IMR-90 (cell line): ENCODE measurements around the gene BRSK1. TPM values are rescaled to one million over a fixed set of nuclear protein-coding genes. Genes with fewer than 3 reads are reported as not detected.

ENCODE experiments used
- ATAC-seq: fragments of 200-7000 bp; cut with Tn5 transposase; 2 replicates; pipeline ENCODE4 v1.9.1; 2020; ENCODE audit warnings: low read depth, mild to moderate bottlenecking, moderate library complexity
- BruUV-seq: library from RNA; stranded (reverse); fragments of 400-500 nt; replicated peaks from 2 replicates; lab custom pipeline; 2021; lab: Mats Ljungman, UMichigan
- CTCF ChIA-PET: fragments of 300-600 bp; formaldehyde crosslinking; extraction: SDS; loops from one replicate; lab custom pipeline; 2021; ENCODE audit warnings: antibody characterized with exemption; lab: Yijun Ruan, JAX
- POLR2A ChIA-PET: fragments of 300-600 bp; sonication (Branson Sonifier 250); formaldehyde crosslinking; loops from one replicate; lab custom pipeline; 2022; ENCODE audit warnings: antibody characterized with exemption; ENCODE audit not compliant: unreplicated experiment; lab: Charles Lee
- DNase-seq: peaks from one replicate; pipeline ENCODE4 v3.0.0; 2013
- H2AFZ ChIP-seq: replicated peaks from 2 replicates; pipeline ENCODE3; 2013; ENCODE audit warnings: low read length, mild to moderate bottlenecking; ENCODE audit not compliant: poor library complexity
- H2AK5ac ChIP-seq: 2 replicates; pipeline ENCODE4 v1.6.1; 2013; ENCODE audit warnings: low read depth, low read length, inconsistent platforms
- H2AK9ac ChIP-seq: replicated peaks from 2 replicates; pipeline ENCODE3; 2013; ENCODE audit warnings: mild to moderate bottlenecking, low read depth, low read length, moderate library complexity; ENCODE audit not compliant: poor library complexity
- H2BK120ac ChIP-seq: 2 replicates; pipeline ENCODE4 v1.6.1; 2013; ENCODE audit warnings: low read depth, low read length, inconsistent platforms
- H2BK15ac ChIP-seq: 3 replicates; pipeline ENCODE4 v1.6.1; 2013; ENCODE audit warnings: low read depth, low read length, inconsistent platforms
- H2BK20ac ChIP-seq: 2 replicates; pipeline ENCODE4 v1.6.1; 2013; ENCODE audit warnings: low read depth, mild to moderate bottlenecking, inconsistent platforms, low read length, moderate library complexity
- H2BK5ac ChIP-seq: 2 replicates; pipeline ENCODE4 v1.6.1; 2013; ENCODE audit warnings: mild to moderate bottlenecking, low read depth, low read length, inconsistent platforms; ENCODE audit not compliant: poor library complexity, severe bottlenecking
- H3K14ac ChIP-seq: replicated peaks from 2 replicates; pipeline ENCODE4 v1.6.1; 2013; ENCODE audit warnings: low read depth, low read length, inconsistent platforms
- H3K18ac ChIP-seq: 2 replicates; pipeline ENCODE4 v1.6.1; 2013; ENCODE audit warnings: low read depth, low read length, control low read depth
- H3K23ac ChIP-seq: 2 replicates; pipeline ENCODE4 v1.6.1; 2013; ENCODE audit warnings: low read depth, low read length, inconsistent platforms
- H3K27ac ChIP-seq: 2 replicates; pipeline ENCODE4 v1.5.1; 2013; ENCODE audit warnings: mild to moderate bottlenecking, control low read depth, low read length; ENCODE audit not compliant: insufficient read depth
- H3K27me3 ChIP-seq: 2 replicates; pipeline ENCODE4 v1.6.1; 2013; ENCODE audit warnings: low read length; ENCODE audit not compliant: control insufficient read depth, insufficient read depth
- H3K36me3 ChIP-seq: 2 replicates; pipeline ENCODE4 v1.6.1; 2013; ENCODE audit warnings: low read length, mixed read lengths; ENCODE audit not compliant: control insufficient read depth, insufficient read depth
- H3K4ac ChIP-seq: 2 replicates; pipeline ENCODE4 v1.6.1; 2013; ENCODE audit warnings: low read depth, low read length, inconsistent platforms
- H3K4me1 ChIP-seq: 2 replicates; pipeline ENCODE4 v1.6.1; 2013; ENCODE audit warnings: low read length, mixed read lengths; ENCODE audit not compliant: control insufficient read depth, insufficient read depth
- H3K4me2 ChIP-seq: 2 replicates; pipeline ENCODE4 v1.6.1; 2013; ENCODE audit warnings: low read depth, mild to moderate bottlenecking, control low read depth, low read length, moderate library complexity
- H3K4me3 ChIP-seq: 2 replicates; pipeline ENCODE4 v1.5.1; 2013; ENCODE audit warnings: low read depth, mild to moderate bottlenecking, control low read depth, low read length, moderate library complexity; ENCODE audit not compliant: insufficient read depth
- H3K56ac ChIP-seq: 2 replicates; pipeline ENCODE4 v1.6.1; 2013; ENCODE audit warnings: low read length, inconsistent platforms; ENCODE audit not compliant: insufficient read depth; ENCODE audit errors: extremely low read depth
- H3K79me1 ChIP-seq, 2 experiments: 2 replicates each; pipeline ENCODE4 v1.6.1; 2013; ENCODE audit warnings: low read length in 2 of 2, inconsistent platforms in 1 of 2, low read depth in 1 of 2
- H3K9ac ChIP-seq: 2 replicates; pipeline ENCODE4 v1.6.1; 2013; ENCODE audit warnings: low read depth, low read length, control low read depth
- H3K9me1 ChIP-seq: 2 replicates; pipeline ENCODE4 v1.6.1; 2013; ENCODE audit warnings: low read length, inconsistent platforms; ENCODE audit not compliant: insufficient read depth
- H3K9me3 ChIP-seq: 2 replicates; pipeline ENCODE4 v1.6.1; 2013; ENCODE audit warnings: low read length; ENCODE audit not compliant: control insufficient read depth, insufficient read depth
- H4K20me1 ChIP-seq: 2 replicates; pipeline ENCODE4 v1.6.1; 2013; ENCODE audit warnings: low read length, inconsistent platforms; ENCODE audit not compliant: insufficient read depth
- H4K5ac ChIP-seq: 2 replicates; pipeline ENCODE4 v1.6.1; 2013; ENCODE audit warnings: mild to moderate bottlenecking, low read depth, low read length, control low read depth
- H4K8ac ChIP-seq, 2 experiments: 2 replicates each; pipeline ENCODE4 v1.6.1; 2013; ENCODE audit warnings: low read depth in 2 of 2, low read length in 2 of 2, control low read depth in 1 of 2, inconsistent platforms in 1 of 2
- H4K91ac ChIP-seq: 2 replicates; pipeline ENCODE4 v1.6.1; 2013; ENCODE audit warnings: low read depth, low read length, inconsistent platforms; ENCODE audit not compliant: insufficient read depth
- BHLHE40 ChIP-seq: fragments of 150-350 bp; IDR thresholded peaks from 2 replicates; pipeline ENCODE4 v1.6.1; 2016; ENCODE audit warnings: mild to moderate bottlenecking, low read depth, low read length
- CEBPB ChIP-seq: IDR thresholded peaks from 2 replicates; pipeline ENCODE4 v1.6.1; 2012; ENCODE audit warnings: low read depth, low read length, improper control_type of control experiment
- CHD1 ChIP-seq: IDR thresholded peaks from 2 replicates; pipeline ENCODE4 v1.6.1; 2012; ENCODE audit warnings: low read depth, low read length, improper control_type of control experiment
- FOS ChIP-seq: fragments of 150-350 bp; IDR thresholded peaks from 2 replicates; pipeline ENCODE4 v1.6.1; 2016; ENCODE audit warnings: low read depth, low read length
- MAFK ChIP-seq: IDR thresholded peaks from 2 replicates; pipeline ENCODE4 v1.6.1; 2012; ENCODE audit warnings: low read depth, low read length, improper control_type of control experiment
- MAZ ChIP-seq: IDR thresholded peaks from 2 replicates; pipeline ENCODE4 v1.6.1; 2012; ENCODE audit warnings: low read depth, mild to moderate bottlenecking, low read length, improper control_type of control experiment, moderate library complexity, borderline replicate concordance
- MXI1 ChIP-seq: IDR thresholded peaks from 2 replicates; pipeline ENCODE4 v1.6.1; 2012; ENCODE audit warnings: low read depth, mild to moderate bottlenecking, low read length, moderate library complexity, borderline replicate concordance
- NFE2L2 ChIP-seq: fragments of 150-350 bp; IDR thresholded peaks from 2 replicates; pipeline ENCODE4 v1.6.1; 2016; ENCODE audit warnings: low read depth, mild to moderate bottlenecking, low read length
- POLR2A ChIP-seq: IDR thresholded peaks from 2 replicates; pipeline ENCODE4 v1.6.1; 2012; ENCODE audit warnings: mild to moderate bottlenecking, low read depth, low read length
- RAD21 ChIP-seq: IDR thresholded peaks from 2 replicates; pipeline ENCODE4 v1.6.1; 2012; ENCODE audit warnings: low read length, improper control_type of control experiment
- RCOR1 ChIP-seq: IDR thresholded peaks from 2 replicates; pipeline ENCODE4 v1.6.1; 2012; ENCODE audit warnings: mild to moderate bottlenecking, low read length, improper control_type of control experiment; ENCODE audit not compliant: insufficient replicate concordance
- RFX5 ChIP-seq: IDR thresholded peaks from 2 replicates; pipeline ENCODE4 v1.8.0; 2012; ENCODE audit warnings: low read depth, mild to moderate bottlenecking, low read length, moderate library complexity
- SMC3 ChIP-seq: fragments of 150-350 bp; IDR thresholded peaks from 2 replicates; pipeline ENCODE4 v1.6.1; 2016; ENCODE audit warnings: low read depth, mild to moderate bottlenecking, antibody characterized with exemption, low read length, moderate library complexity
- WGBS, 2 experiments: methylation state at CpG; one replicate each; pipeline versions ENCODE4 v1.1.5 to v1.1.7; 2013; ENCODE audit warnings: missing lambda C conversion rate in 2 of 2; ENCODE audit not compliant: insufficient read length in 1 of 2; ENCODE audit errors: extremely low coverage in 2 of 2; 5-methylcytosine and 5-hydroxymethylcytosine counted together
- dilution Hi-C: fragments of 300-500 bp; cut with HindIII; formaldehyde crosslinking; loops from one replicate; pipeline ENCODE4 v1.14.3; 2018; ENCODE audit warnings: low sequenced_read_pairs; ENCODE audit not compliant: unreplicated experiment
- in situ Hi-C: fragments of 300-500 bp; cut with MboI; formaldehyde crosslinking; loops from 3 replicates; pipeline ENCODE4 v1.14.3; 2019; ENCODE audit warnings: low sequenced_read_pairs, inconsistent platforms, mixed read lengths
- intact Hi-C: fragments of 100-400 bp; cut with micrococcal nuclease; formaldehyde crosslinking; loops from 2 replicates; pipeline ENCODE4 v1.10.0; 2022
- polyA plus RNA-seq, 3 experiments: library from polyadenylated mRNA; depleted of rRNA; stranded (reverse); fragments of >200 nt; gene quantifications; 2 replicates each; pipeline ENCODE4 v1.2.3, GENCODE V29; 2012; ENCODE audit warnings: low replicate concordance in 1 of 3
- total RNA-seq: library from RNA; depleted of rRNA; stranded (reverse); fragments of >200 nt; gene quantifications from 2 replicates; pipeline ENCODE4 v1.2.3, GENCODE V29; 2012
- TF ChIP-seq, protein P1 (sequence below): fragments of 150-350 bp; IDR thresholded peaks from 2 replicates; pipeline ENCODE4 v1.6.1; 2016; ENCODE audit warnings: low read depth, mild to moderate bottlenecking, low read length, moderate library complexity, borderline replicate concordance
- TF ChIP-seq, protein P2 (sequence below): fragments of 150-350 bp; IDR thresholded peaks from 2 replicates; pipeline ENCODE4 v1.6.1; 2017; ENCODE audit warnings: mild to moderate bottlenecking, antibody characterized with exemption, low read length, low read depth
- TF ChIP-seq, protein P3 (sequence below): conservative IDR thresholded peaks from 2 replicates; pipeline ENCODE4 v1.5.1; 2012; ENCODE audit warnings: mild to moderate bottlenecking, low read depth, low read length, improper control_type of control experiment

Gene BRSK1
- total and polyA plus RNA-seq, 2 of the 4 experiments (the other 2 are of a cell fraction), result 2.5 to 22.3 TPM

DNA sequence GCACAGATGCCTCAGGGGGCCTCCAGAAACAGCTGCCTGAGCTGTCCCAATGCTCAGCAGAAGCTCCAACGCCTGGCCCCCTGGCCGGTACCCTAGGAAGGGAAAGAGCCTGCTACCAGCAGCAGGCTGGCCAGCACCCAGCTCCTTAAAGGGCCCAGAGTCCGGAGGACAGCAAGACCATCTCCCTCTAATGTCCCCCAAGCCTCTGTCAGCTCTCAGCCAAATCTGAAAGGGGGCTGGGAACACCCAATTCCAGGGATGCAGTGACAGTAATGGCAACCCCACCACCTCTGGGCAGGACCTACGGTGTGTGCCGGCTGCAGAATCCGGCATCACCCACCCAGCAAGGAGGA, 29.2 kb upstream of the BRSK1 start:
- H3K4me3 ChIP-seq, result no peak overlapping the region
- no peak overlapping the region for H2BK20ac ChIP-seq
- no peak overlapping the region for H3K4me2 ChIP-seq
- no peak overlapping the region for H4K8ac ChIP-seq
- no peak overlapping the region for H2BK5ac ChIP-seq
- TF ChIP-seq MAZ (no peak), MXI1 (no peak), RFX5 (no peak), RCOR1 (no peak), MAFK (no peak), BHLHE40 (no peak), FOS (no peak), SMC3 (no peak), CEBPB (no peak), NFE2L2 (no peak), POLR2A (no peak), CHD1 (no peak), RAD21 (no peak)
- TF ChIP-seq, protein P1, sequence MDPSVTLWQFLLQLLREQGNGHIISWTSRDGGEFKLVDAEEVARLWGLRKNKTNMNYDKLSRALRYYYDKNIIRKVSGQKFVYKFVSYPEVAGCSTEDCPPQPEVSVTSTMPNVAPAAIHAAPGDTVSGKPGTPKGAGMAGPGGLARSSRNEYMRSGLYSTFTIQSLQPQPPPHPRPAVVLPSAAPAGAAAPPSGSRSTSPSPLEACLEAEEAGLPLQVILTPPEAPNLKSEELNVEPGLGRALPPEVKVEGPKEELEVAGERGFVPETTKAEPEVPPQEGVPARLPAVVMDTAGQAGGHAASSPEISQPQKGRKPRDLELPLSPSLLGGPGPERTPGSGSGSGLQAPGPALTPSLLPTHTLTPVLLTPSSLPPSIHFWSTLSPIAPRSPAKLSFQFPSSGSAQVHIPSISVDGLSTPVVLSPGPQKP, result no peak
- TF ChIP-seq, protein P2, sequence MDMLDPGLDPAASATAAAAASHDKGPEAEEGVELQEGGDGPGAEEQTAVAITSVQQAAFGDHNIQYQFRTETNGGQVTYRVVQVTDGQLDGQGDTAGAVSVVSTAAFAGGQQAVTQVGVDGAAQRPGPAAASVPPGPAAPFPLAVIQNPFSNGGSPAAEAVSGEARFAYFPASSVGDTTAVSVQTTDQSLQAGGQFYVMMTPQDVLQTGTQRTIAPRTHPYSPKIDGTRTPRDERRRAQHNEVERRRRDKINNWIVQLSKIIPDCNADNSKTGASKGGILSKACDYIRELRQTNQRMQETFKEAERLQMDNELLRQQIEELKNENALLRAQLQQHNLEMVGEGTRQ, result no peak
- TF ChIP-seq, protein P3, sequence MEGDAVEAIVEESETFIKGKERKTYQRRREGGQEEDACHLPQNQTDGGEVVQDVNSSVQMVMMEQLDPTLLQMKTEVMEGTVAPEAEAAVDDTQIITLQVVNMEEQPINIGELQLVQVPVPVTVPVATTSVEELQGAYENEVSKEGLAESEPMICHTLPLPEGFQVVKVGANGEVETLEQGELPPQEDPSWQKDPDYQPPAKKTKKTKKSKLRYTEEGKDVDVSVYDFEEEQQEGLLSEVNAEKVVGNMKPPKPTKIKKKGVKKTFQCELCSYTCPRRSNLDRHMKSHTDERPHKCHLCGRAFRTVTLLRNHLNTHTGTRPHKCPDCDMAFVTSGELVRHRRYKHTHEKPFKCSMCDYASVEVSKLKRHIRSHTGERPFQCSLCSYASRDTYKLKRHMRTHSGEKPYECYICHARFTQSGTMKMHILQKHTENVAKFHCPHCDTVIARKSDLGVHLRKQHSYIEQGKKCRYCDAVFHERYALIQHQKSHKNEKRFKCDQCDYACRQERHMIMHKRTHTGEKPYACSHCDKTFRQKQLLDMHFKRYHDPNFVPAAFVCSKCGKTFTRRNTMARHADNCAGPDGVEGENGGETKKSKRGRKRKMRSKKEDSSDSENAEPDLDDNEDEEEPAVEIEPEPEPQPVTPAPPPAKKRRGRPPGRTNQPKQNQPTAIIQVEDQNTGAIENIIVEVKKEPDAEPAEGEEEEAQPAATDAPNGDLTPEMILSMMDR, result no peak
- peaks cover 87% of the 10 kb centered on the region for H4K20me1 ChIP-seq
- peaks cover 1% of the 10 kb centered on the region; the same call in 1 of the 2 replicates for H3K36me3 ChIP-seq
- no peak overlapping the region for H3K14ac ChIP-seq
- no peak overlapping the region for H4K91ac ChIP-seq
- H3K56ac ChIP-seq, result no peak overlapping the region
- no peak overlapping the region for H3K4ac ChIP-seq
- no peak overlapping the region for H2BK120ac ChIP-seq
- ChIA-PET CTCF (no interaction called here), POLR2A (no interaction called here)
- H3K9me3 ChIP-seq, result no peaks in the 10 kb centered on the region
- intact Hi-C loops, result no loop called here
- 41% methylated on average over 2 of the region's 6 CpGs; no CpG with 5 or more reads in 1 of the 2 experiments for WGBS, 2 experiments
- H3K9me1 ChIP-seq, result peaks cover 37% of the 10 kb centered on the region
- H3K18ac ChIP-seq, result no peak overlapping the region
- no peaks in the 10 kb centered on the region for H3K27me3 ChIP-seq
- no peak overlapping the region for H3K9ac ChIP-seq
- H3K23ac ChIP-seq, result no peak overlapping the region
- H3K27ac ChIP-seq, result no peak overlapping the region
- H2AFZ ChIP-seq, result no peak overlapping the region
- dilution Hi-C loops, result no loop called here
- H2AK5ac ChIP-seq, result no peak overlapping the region
- peak overlapping the region; percentile 34 for H2AK9ac ChIP-seq
- no TSS peak for BruUV-seq
- peaks cover 15% of the 10 kb centered on the region for H3K4me1 ChIP-seq
- DNase-seq (no peak), ATAC-seq (no peak)
- H4K5ac ChIP-seq, result no peak overlapping the region
- peaks cover 6 to 79% of the 10 kb centered on the region in 2 experiments for H3K79me1 ChIP-seq
- no peak overlapping the region for H2BK15ac ChIP-seq
- in situ Hi-C loops, result no loop called here
